HG02973 (cell line): ENCODE results near the gene CTBP2.
"Not testable (repeated sequence)": the region's sequence is repeated elsewhere in the genome, so short reads cannot be mapped to it uniquely, and the experiment has no call there.

Source experiments
- ATAC-seq: cut with Tn5 transposase; IDR thresholded peaks from one replicate; pipeline ENCODE4 v1.9.1; 2021; ENCODE audit warnings: moderate library complexity; ENCODE audit not compliant: unreplicated experiment

Gene CTBP2

DNA sequence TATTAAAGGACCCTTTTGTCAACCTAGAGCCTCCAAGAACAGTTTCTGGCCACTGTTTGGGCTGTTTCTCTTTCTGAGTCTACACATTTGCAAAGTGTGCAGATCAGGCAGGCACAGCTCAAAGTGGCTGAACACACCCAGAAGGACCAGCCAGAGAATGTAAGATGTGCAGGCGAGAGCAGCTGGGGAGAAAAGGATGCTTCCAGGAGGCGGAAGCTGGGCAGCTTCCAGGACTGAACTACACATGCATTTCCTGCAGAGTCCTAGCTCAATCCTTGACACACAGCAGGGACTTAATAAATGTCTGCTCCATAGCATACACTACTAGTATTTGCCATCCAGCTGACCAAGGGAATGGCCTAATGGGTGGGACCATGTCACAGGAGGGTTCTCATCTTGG, 70.9 kb downstream of the CTBP2 start:
- no peak for ATAC-seq

DNA sequence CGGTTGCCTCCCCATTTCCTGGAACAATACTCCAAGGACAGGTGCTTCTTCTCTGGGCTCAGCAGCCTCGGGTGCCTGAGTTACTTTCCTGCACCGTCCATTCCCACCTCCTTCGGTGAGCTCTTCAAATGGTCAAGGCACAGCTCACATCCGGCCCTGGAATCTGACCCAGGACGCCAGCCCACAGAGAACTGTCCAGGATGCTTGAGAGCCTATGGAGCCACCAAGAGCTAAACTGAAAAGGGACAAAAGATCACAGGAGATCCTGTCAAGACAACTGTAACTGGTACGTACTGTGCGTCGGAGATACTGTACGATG, 72.5 kb downstream of the CTBP2 start:
- no peak for ATAC-seq

DNA sequence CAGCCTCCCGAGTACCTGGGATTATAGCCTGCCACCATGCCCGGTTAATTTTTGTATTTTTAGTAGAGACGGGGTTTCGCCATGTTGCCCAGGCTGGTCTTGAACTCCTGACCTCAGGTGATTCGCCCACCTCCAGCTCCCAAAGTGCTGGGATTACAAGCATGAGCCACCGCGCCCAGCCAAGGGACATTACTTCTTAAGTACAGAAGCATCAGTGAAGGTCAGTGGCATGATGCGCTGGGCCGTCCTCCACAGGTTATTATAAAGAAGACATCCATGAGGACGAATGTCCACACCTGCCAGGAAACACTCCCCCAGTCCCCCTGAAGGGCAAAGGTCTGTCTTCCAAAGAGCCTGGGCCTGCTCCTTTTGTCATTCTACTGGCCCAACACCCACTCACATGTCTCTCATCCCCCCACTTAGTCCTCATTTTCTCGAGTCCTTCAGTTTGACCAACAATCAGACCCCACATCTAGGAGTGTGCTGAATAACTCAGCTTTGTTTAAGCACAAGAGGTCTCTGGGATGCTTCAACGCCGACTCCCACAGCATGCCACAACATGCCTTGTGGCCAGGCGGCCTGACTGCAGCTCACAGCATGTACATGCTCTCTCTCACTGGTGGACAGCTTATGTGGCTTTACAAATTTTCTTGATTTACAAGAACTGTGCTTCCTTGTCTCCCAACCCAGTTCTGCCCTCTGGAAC, 73.0 kb downstream of the CTBP2 start:
- ATAC-seq: no peak

- ATAC-seq: no peak
Observed at GRCh38 chr10:125086691-125087090, 73.7 kb downstream of the CTBP2 start.

GRCh38 chr10:125085258-125086054, 74.9 kb downstream of the CTBP2 start:
- ATAC-seq: no peak

GRCh38 chr10:125084614-125085257, 75.6 kb downstream of the CTBP2 start:
- ATAC-seq: no peak

- ATAC-seq: no peak
Observed at GRCh38 chr10:125084191-125084613, 76.2 kb downstream of the CTBP2 start.

DNA sequence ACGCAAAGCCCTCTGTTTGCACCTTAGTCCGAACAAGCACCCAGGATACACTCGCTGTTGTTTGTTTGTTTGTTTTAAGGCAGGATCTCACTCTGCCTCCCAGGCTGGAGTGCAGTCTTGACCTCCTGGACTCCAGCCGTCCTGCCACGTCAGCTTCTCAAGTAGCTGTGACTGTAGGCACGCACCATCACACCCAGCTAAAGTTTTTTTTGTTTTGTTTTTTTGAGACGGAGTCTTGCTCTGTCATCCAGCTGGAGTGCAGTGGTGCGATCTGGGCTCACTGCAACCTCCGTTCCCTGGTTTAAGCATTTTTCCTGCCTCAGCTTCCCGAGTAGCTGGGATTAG, 76.8 kb downstream of the CTBP2 start:
- ATAC-seq: no peak

DNA sequence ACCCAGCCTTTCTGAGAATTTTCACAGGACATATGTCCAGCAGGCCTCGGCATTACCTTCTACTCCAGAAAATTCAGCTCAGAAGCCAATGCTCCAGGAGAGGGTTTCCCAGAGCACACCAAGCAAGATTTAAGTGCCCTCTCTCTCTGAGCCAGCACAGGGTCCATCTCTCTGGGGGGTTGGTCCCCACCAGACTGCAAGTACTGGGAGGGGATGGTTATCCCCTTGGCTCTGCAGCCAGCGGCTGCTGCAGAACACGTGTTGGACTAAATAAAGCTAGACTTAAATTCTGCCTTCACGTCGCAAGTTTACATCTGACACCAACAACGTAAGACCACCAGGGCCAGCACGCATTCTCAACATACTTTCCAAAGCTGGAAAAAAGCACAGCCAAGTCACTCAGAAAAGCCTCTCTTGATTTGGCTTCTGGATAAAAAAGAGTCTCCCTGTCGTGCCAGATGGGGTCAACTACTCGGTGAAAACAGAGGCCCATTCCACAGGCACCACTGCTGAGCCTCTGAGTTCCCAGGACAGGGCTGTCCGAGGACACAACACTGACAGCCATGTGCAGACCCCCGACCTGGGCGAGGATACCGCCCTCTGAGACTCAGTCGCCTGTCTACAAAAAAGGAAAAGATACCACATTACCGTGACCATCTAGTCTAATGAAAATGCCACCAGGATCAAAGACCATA, 77.3 kb downstream of the CTBP2 start:
- no peak for ATAC-seq

DNA sequence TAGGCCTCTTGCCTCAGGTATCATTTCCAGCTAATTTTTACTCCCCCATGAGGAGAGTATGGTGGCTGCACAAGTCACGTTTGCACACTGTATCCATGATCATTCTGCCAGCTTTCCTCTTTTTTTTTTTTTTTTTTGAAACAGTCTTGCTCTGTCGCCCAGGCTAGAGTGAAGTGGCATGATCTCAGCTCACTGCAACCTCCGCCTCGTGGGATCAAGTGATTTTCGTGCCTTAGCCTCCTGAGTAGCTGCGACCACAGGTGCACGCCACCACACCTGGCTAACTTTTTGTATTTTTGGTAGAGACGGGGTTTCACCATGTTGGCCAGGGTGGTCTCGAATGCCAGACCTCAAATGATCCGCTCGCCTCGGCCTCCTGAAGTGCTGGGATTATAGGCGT, 77.9 kb downstream of the CTBP2 start:
- ATAC-seq: not testable (repeated sequence)

DNA sequence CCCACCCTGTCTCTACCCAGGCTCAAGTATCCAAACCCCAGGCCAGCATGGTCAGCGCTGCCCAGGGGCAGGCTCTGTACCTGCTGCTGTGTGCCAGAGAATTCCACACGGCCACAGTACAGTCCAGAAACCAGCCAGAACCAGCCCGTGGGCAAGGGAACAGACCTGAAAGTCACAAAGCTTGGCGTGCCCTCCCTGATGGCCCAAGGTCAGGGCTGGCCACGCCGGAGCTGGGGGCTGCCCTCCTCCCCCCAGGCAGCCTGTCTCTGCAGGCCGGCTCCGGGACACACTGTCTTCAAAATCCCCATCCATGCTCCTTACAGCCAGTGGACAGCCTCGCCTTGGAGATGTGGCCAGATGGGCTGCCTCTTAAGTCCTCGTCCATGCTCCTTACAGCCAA, 78.4 kb downstream of the CTBP2 start:
- ATAC-seq: no peak

DNA sequence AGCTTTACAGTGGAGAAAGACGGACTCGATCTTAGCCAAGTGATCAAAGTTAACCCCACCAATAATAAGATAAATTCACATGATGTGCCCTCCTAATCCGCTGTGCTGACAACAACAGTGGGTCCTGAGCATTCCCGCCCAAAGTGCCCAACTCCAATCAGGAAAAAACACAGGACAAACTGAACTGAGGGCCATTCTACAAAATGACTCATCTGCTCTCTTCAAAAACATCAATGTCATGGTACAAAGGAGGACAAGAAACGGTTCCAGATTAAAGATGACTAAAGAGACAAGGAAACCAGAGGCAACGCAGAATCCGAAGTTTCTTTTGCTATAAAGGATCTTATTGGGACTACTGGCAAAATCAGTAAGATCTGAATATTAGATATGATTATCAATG, 79.4 kb downstream of the CTBP2 start:
- ATAC-seq: no peak

DNA sequence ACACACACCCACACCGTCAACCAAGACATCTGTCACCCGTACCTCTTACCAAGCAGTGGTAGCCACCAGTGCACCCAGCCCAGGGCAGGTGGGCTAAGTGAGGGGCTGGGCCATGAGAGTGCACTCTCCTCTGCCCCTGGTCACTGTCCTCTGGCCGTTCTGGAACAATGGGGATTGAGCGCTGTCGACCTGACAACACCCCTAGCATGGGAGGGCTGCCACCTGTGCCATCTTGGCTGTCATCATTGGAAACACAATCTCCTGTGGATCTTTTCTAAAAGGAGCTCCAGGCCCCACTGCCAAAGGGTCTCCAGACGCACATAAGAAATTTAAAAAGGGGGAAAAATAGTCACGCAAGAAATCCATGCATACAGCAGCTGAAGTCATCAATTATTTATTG, 80.1 kb downstream of the CTBP2 start:
- no peak for ATAC-seq

GRCh38 chr10:125079091-125079600, 81.2 kb downstream of the CTBP2 start:
- no peak for ATAC-seq

DNA sequence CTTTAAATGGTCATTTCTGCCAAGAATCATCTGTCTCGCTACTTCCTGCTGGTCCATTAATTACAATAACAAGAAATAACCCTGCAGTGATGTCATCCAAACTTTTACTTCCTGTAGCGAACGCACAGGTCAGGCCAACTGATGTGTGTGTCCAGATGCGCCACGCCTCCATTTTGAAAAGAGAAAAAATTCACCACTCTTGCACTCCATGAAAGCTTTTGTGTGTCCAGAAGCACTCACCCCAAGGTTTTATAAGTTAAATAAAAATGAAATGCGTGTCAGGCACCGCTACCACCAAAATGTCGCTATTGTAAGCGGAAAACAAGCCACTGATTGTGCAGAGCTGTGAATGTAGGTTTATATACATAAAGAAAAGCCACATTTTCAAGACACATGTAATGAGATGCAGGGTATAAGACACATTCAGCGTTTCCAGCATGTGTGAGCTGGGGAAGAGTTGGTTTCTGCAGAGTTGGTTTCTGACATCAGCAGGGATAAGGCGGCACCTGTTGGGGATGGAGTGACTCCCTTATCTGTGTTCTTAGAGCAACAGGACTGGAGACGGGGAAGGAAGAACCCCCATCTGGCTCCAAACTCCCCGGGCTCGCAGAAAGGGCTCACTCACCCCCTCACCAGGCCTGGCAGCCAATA, 83.3 kb downstream of the CTBP2 start:
- ATAC-seq: no peak

DNA sequence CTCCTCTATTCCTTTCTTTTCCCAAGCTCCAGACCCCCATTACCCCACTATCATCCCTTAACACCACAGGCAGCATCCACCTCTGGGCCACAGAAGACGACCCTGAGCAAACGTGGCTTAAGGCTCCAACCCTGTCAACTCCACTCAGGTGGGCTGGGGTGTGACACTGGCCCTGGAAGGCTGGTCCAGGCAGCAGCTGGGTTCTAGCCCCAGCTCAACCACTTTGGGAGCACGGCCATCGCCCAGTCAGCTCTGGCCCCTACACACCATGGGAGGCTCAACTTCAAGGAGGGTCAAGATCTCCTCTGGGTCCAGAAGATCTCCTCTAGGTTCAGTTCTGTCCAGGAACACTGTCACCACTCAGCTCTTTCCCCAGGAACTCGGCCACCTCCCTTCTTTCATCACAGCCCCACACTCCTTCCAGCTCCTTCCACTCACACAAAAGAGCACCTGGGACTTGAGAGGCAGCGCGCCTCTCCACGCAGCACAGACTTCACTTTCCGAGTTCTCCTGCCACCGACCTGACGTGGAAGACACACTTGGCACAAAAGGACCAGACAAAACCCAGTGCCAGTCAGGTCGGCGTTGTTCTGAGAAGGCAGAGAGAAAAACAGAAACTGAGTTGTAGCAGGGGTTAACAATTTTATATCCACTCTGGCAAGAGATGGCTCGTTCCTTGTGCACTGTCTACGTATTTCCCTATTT, 84.1 kb downstream of the CTBP2 start:
- no peak for ATAC-seq

DNA sequence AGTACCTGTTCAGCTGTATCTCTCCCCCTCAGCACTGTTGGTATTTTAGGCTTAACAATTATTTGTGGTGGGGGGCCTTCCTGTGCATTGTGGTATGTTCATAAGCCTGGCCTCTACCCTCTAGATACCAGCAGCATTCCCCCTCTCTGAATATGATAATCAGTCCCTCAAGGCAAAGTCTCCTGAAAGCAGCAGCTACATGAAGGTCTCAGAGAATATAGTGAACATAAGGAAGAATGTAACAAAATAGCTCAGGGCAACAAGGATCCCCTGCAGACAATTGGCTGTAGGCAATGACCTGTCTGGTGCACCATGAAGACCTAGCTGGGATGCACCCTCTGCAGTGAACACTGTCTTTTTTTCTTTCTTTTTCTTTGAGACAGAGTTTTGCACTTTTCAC, 86.4 kb downstream of the CTBP2 start:
- ATAC-seq: no peak

- ATAC-seq: no peak
Observed at GRCh38 chr10:125072794-125073193, 87.6 kb downstream of the CTBP2 start.

DNA sequence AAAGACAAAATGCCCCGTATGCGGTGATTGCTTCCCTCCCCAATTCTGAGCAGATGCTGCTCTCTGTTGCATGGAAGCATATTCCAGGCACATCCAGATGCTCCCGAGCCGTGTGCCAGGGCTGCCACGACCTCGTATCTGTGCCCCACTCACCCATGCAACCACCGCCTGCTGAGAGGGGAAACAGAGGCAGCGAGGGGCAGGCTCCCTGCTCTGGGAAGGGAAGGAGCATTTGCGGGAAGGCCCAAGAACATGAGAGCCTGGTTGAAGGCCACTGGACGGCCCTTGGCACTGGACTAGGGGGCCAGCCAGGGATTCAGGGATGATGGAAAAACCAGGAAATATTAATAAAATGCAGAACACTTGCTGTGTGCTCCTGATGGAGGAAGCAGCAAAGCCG, 89.4 kb downstream of the CTBP2 start:
- no peak for ATAC-seq

DNA sequence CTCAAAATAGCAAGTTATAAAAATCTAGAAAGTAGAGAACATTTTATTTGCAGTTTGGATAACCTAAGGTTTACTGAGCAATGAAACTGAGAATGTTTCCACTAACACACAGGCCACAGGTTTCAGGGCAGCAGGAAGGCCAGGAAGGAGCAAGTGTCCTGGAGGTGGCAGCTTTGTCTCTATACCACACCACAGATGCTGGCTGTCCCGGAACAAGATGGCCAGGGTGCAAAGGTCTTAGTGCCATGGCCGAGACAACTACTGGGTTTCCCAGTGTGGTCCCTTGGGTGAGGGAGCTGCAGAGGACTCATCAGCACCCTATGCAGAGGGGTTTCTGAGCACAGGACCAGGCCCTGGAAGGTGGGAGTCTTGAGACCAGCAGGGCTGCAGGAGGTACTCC, 92.0 kb downstream of the CTBP2 start:
- no peak for ATAC-seq
